ENCODE results near the gene MPIG6B. TPM values are rescaled to one million over a fixed set of nuclear protein-coding genes. Genes with fewer than 3 reads are reported as not detected.
A peak's percentile ranks its signal among the peaks of the same experiment; 100 is the strongest.

The MPIG6B gene
- total RNA-seq, 1 donor from 2014 or later: not detected

DNA sequence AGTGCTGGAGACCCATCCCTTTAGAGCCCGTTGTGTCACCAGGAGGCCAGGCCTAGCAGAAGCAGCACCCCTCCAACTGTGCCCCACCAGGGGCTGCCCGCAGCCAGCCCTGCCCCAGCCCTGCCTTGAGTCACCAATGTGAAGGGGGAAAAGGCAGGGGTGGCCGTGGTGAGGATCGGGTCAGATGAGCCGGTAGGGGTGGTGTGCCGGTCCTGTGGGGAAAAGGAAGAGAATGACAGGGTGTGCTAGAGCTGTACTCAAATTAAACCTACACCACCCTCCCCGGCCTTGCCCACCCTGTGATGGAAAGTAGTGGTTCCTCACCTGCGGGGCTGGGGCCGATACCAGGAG, 42.4 kb downstream of the MPIG6B start:
- H3K4me3 ChIP-seq: no peak overlapping the region
- DNase-seq (ENCODE audit: low spot score): no peak
- Mint-ChIP-seq H3K36me3 (peaks cover 18% of the 10 kb centered on the region), H3K27ac (peak overlapping the region; percentile 42), H3K4me3 (no peak overlapping the region), H3K27me3 (ENCODE audit: insufficient read depth, low read depth) (peaks cover 3% of the 10 kb centered on the region), H3K9me3 (no peaks in the 10 kb centered on the region), H3K4me1 (peaks cover 32% of the 10 kb centered on the region)
- H3K27me3 ChIP-seq: no peaks in the 10 kb centered on the region
- H3K36me3 ChIP-seq: no peaks in the 10 kb centered on the region
- H3K9me3 ChIP-seq (ENCODE audit: low read depth): no peaks in the 10 kb centered on the region
- H3F3A ChIP-seq (ENCODE audit: low read depth): peaks cover 18% of the 10 kb centered on the region
- H3K27ac ChIP-seq: no peak overlapping the region
- no peaks in the 10 kb centered on the region for H4K20me1 ChIP-seq (ENCODE audit: low read depth)
- H3K9ac ChIP-seq: no peak overlapping the region
- no peak overlapping the region for H3K4me2 ChIP-seq
- TF ChIP-seq, protein P1, sequence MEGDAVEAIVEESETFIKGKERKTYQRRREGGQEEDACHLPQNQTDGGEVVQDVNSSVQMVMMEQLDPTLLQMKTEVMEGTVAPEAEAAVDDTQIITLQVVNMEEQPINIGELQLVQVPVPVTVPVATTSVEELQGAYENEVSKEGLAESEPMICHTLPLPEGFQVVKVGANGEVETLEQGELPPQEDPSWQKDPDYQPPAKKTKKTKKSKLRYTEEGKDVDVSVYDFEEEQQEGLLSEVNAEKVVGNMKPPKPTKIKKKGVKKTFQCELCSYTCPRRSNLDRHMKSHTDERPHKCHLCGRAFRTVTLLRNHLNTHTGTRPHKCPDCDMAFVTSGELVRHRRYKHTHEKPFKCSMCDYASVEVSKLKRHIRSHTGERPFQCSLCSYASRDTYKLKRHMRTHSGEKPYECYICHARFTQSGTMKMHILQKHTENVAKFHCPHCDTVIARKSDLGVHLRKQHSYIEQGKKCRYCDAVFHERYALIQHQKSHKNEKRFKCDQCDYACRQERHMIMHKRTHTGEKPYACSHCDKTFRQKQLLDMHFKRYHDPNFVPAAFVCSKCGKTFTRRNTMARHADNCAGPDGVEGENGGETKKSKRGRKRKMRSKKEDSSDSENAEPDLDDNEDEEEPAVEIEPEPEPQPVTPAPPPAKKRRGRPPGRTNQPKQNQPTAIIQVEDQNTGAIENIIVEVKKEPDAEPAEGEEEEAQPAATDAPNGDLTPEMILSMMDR (IDR thresholded peaks at IDR 0.05): no peak
- TF ChIP-seq EZH2phosphoT487 (IDR thresholded peaks at IDR 0.05) (no peak), EZH2 (IDR thresholded peaks at IDR 0.05) (no peak)
- no peaks in the 10 kb centered on the region for H3K79me2 ChIP-seq (ENCODE audit: low read depth)
- H3K4me1 ChIP-seq: peaks cover 23% of the 10 kb centered on the region
- no peak overlapping the region for H2AFZ ChIP-seq (replicated peaks)

DNA sequence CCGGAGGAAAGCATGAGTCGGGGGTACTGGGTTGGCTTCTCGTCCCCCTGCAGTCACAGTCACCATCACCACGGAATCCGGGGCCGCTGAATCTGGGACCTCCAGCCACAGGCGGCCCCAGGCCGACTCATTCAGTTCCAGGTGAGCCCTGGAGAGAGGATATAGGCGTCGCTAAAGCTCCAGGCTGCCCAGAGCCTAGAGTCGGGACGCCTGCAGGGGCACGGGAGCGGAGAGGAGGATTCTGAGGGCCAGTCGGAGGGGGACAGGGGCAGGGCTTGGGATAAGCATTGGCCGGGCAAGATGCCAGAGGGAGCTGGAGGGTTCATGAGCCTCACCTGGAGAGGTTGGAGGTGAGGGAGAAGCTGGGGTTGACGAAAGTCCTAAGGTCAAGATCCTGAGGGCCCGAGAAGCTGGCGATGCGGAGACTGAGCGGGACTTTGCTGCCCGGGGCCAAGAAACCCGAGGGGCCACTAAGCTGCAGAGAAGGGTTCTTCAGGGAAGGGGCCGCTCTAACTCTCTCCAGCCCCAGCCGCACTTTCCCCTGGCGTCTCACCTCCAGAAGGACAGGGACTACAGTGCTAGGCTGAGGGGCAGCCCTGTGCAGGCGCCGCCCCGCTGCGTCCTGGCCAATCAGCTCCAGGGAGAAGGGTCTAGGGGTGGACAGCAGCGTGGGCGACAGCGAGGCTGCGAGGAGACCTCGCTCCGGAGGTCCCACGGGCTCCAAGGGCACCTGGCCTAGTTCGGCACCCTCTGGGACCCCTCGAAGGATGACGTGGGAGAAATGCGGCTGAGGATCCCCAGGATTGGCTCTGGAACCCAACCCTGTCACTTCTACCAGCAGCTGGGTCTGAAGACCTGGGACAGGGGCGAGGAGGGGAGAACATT, 43.0 kb downstream of the MPIG6B start:
- H3K27ac ChIP-seq: no peak overlapping the region
- H3K27me3 Mint-ChIP-seq (ENCODE audit: insufficient read depth, low read depth): peaks cover 3% of the 10 kb centered on the region
- H3K79me2 ChIP-seq (ENCODE audit: low read depth): no peaks in the 10 kb centered on the region

DNA sequence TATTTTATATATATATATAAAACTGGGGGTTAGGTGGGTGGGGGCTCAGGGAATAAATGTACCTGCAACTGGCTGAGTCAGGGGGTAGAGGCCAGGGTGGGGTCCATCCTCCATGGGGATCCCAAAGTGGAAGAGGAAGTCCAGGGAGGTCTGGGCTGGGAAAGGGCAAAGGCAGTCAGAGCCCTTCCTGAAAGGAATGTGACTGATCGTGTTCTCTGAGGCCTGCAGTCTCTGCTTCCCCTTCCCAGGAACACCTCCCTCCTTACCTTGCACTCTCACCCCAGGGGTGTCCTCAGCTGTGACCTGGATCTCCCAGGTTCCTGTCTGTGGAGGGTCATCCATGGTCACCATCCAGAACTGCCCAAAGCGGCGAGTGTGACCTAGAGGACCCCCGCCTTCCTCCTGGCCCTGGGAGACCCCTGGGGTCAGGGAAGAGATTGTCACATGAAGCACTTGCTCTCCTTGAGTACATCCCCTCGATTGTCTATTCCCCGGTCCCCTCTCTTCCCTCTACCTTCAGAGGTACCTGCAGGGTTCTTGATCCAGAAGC, 44.0 kb downstream of the MPIG6B start:
- Histone ChIP-seq H3K36me3 (no peaks in the 10 kb centered on the region), H3K27ac (no peak overlapping the region), H3K27me3 (no peaks in the 10 kb centered on the region), H3F3A (ENCODE audit: low read depth) (peaks cover 18% of the 10 kb centered on the region), H4K20me1 (ENCODE audit: low read depth) (no peaks in the 10 kb centered on the region), H3K4me2 (no peak overlapping the region), H3K4me3 (no peak overlapping the region), H3K79me2 (ENCODE audit: low read depth) (no peaks in the 10 kb centered on the region), H3K4me1 (peaks cover 23% of the 10 kb centered on the region), H3K9me3 (ENCODE audit: low read depth) (no peaks in the 10 kb centered on the region), H3K9ac (no peak overlapping the region), H2AFZ (replicated peaks) (no peak overlapping the region)
- TF ChIP-seq EZH2 (IDR thresholded peaks at IDR 0.05): no peak
- no peak for TF ChIP-seq EZH2phosphoT487 (IDR thresholded peaks at IDR 0.05)
- TF ChIP-seq, protein P1 (IDR thresholded peaks at IDR 0.05): no peak
- Mint-ChIP-seq H3K27me3 (ENCODE audit: insufficient read depth, low read depth) (peaks cover 2% of the 10 kb centered on the region), H3K4me3 (no peak overlapping the region), H3K27ac (no peak overlapping the region), H3K4me1 (peaks cover 26% of the 10 kb centered on the region), H3K9me3 (no peaks in the 10 kb centered on the region), H3K36me3 (peaks cover 6% of the 10 kb centered on the region)
- DNase-seq (ENCODE audit: low spot score): no peak

More for the DNA sequence above, 43.0 kb downstream of the MPIG6B start:
- peaks cover 12% of the 10 kb centered on the region for H3K36me3 Mint-ChIP-seq
- peaks cover 32% of the 10 kb centered on the region for H3K4me1 Mint-ChIP-seq
- Histone ChIP-seq H3K9me3 (ENCODE audit: low read depth) (no peaks in the 10 kb centered on the region), H3K4me3 (no peak overlapping the region), H3K36me3 (no peaks in the 10 kb centered on the region), H3K4me2 (peak overlapping the region; percentile 37), H3K4me1 (peaks cover 23% of the 10 kb centered on the region), H4K20me1 (ENCODE audit: low read depth) (no peaks in the 10 kb centered on the region), H3K9ac (no peak overlapping the region), H2AFZ (replicated peaks) (no peak overlapping the region), H3F3A (ENCODE audit: low read depth) (peaks cover 18% of the 10 kb centered on the region), H3K27me3 (no peaks in the 10 kb centered on the region)
- H3K9me3 Mint-ChIP-seq: no peaks in the 10 kb centered on the region
- no peak overlapping the region for H3K27ac Mint-ChIP-seq
- no peak for TF ChIP-seq EZH2phosphoT487 (IDR thresholded peaks at IDR 0.05)
- no peak for TF ChIP-seq EZH2 (IDR thresholded peaks at IDR 0.05)
- TF ChIP-seq, protein P1 (IDR thresholded peaks at IDR 0.05): no peak
- peak; percentile 35 for DNase-seq (ENCODE audit: low spot score)
- no peak overlapping the region for H3K4me3 Mint-ChIP-seq

All from neural progenitor cell (in vitro differentiated cells).